NCI-H345 treated with DMSO at 0.1 percent for 48 hours (cell line): ENCODE results near the gene WAS.
"Not testable (repeated sequence)": the region's sequence is repeated elsewhere in the genome, so short reads cannot be mapped to it uniquely, and the experiment has no call there.

Experiments
- DNase-seq: peaks from one replicate; lab custom pipeline; 2025; ENCODE audit not compliant: unreplicated experiment; lab: John Stamatoyannopoulos, UW

Gene WAS

DNA sequence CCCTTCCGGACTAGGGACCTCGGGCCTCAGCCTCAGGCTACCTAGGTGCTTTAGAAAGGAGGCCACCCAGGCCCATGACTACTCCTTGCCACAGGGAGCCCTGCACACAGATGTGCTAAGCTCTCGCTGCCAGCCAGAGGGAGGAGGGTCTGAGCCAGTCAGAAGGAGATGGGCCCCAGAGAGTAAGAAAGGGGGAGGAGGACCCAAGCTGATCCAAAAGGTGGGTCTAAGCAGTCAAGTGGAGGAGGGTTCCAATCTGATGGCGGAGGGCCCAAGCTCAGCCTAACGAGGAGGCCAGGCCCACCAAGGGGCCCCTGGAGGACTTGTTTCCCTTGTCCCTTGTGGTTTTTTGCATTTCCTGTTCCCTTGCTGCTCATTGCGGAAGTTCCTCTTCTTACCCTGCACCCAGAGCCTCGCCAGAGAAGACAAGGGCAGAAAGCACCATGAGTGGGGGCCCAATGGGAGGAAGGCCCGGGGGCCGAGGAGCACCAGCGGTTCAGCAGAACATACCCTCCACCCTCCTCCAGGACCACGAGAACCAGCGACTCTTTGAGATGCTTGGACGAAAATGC lies at the start of gene WAS:
Gene WAS, plus strand, starts transcription at position 389 of the 572 bp plus-strand sequence. Its CDS starts 55 bp downstream, at position 444.
- DNase-seq = no peak

DNA sequence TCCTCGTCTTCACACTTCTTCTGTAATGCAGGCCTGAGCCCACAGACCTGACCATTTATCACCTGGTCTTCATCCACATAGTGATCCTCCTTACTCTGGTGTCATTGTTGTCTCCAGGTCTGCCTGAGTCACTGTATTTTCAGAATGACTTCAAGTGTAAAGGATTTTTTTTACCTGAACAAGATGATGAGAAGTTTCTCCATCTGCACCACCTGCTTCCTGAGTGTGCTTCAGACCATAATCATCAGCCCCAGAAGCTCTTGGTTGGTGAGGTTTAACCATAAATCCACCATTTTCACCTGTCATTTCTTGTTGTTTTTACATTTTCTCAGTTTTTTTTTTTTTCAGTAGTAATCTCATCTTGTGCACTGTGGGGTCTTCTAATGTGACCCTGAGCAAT lies 47.3 kb upstream of the WAS start:
- no peak for DNase-seq

DNA sequence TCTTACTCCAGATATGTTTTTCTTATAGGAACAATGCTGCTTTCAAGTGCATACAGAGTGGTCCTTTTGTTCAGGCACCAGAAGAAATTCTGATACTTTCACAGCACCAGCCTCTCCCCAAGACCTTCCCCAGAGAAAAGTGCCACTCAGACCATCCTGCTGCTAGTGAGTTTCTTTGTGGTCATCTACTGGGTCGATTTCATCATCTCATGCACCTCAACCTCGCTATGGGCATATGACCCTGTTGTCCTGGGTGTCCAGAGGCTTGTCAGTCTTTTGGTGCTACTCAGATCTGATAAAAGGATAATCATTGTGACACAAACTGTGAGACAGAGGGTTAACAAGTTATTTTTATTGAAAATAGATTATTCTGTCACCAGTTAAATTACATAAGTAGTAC lies 46.8 kb upstream of the WAS start:
- no peak for DNase-seq

DNA sequence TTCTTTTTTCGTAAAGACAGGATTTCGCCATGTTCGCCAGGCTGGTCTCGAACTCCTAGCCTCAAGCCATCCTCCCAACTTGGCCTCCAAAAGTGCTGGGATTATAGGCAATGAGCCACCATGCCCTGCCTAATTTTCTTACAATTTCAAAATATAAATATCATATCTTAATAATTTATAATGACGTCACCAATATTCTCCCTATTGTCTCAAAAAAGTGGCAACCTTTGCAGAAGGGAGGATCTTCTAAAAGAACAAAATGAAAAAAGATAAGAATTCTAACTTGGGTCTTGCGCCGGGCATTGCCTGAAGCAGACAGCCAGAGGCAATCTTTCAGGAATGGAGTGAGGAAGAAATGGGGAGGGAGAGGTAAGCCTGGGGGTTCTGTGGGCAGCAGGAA lies 37.9 kb upstream of the WAS start:
- no peak for DNase-seq

DNA sequence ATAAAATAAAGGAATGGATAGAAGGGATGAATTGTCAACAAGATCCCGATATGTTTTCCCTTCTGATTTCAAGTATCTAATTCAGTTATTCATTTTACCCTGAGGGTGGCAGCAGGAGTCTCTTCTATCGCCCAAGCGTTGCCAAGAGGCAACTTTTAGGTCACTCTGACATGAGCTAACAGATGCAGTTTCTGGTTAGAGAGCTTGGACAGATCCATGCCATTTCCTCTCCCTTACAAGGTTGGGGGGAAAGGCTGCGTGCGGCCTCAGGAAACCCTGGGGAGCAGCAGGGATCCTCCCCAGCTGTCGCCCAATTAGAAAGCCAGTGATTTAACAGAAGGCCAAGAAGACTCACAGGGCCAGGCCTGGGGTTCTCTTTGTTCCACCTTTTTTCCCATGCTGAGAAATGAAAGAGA lies 35.3 kb upstream of the WAS start:
- DNase-seq = peak; percentile 10

- no peak for DNase-seq
These were observed 34.5 kb upstream of the WAS start for GRCh38 chrX:48649102-48649501.

- not testable (repeated sequence) for DNase-seq
These were observed 31.5 kb upstream of the WAS start for GRCh38 chrX:48652055-48652579.

GRCh38 chrX:48654746-48655145 lies 28.9 kb upstream of the WAS start:
- DNase-seq = not testable (repeated sequence)

GRCh38 chrX:48659686-48660085 lies 23.9 kb upstream of the WAS start:
- DNase-seq = not testable (repeated sequence)

- no peak for DNase-seq
These were observed 20.4 kb upstream of the WAS start for GRCh38 chrX:48663241-48663640.

DNA sequence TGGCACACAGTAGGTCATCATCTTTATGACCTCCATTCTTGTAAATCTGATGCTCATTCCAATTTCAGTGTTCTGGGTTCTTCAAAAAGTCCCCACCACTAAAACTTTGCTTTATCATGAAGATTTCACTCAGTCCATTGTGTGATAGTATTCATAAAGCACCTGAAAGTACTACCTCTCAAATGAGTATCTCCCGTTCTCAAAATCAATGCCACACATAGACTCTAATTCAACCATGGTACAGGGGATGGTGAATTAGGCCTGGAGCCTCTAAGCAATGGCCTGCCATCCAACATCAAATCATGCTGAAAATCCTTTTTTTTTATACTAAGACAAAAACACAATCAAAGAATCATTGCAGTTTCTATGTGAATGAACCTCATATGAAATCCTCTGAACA lies 19.4 kb upstream of the WAS start:
- DNase-seq = no peak

DNA sequence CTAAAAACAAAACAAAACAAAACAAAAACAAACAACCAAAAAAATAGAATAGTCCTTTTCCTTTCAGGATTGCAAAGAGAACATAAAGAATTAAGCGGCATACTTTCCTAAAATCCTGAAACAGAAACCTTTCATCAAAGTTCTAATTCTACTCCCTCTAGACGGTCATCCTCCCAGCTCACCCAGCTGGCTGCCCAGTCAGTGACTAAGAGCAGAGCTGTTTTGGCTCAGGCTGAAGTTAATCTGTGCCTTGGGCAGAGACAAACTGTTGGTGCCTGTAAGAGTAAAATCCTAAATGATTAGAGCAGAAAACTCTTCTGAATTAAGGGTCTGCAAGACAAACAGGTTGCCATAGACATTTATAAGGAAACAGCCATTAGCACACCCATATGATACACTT lies 17.6 kb upstream of the WAS start:
- no peak for DNase-seq

- DNase-seq = no peak
These were observed 16.9 kb upstream of the WAS start for GRCh38 chrX:48666649-48667048.

DNA sequence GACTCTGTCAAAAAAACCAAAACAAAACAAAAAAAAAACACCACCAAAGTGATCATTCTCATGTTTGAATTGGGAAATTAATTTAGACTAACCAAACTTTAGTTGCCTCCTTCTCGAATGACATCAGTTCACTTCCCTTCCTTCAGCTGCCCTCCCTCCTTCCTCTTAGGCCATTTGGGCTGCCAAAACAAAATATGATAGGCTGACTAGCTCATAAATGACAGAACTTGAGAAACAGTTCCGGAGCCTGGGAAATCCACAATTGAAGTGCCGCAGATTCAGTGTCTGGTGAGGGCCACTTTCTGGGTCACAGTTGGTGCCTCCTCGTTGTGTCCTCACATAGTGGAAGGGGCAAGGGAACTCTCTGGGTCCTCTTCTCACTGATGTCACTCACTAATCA lies 16.1 kb upstream of the WAS start:
- DNase-seq = no peak

DNA sequence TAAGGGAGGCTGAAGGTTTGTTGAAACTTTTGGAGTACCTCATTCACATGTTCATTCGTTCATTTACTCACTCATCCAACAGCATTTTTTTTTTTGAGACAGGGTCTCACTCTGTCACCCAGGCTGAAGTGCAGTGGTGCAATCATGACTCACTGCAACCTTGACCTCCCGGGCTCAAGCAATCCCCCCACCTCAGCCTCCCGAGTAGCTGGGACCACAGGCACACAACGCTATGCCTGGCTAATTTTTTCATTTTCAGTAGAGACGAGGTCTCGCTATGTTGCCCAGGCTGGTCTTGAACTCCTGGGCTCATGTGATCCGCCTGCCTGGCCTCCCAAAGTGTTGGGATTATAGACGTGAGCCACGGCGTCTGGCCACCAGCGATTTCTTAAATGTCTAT lies 15.4 kb upstream of the WAS start:
- DNase-seq = not testable (repeated sequence)

DNA sequence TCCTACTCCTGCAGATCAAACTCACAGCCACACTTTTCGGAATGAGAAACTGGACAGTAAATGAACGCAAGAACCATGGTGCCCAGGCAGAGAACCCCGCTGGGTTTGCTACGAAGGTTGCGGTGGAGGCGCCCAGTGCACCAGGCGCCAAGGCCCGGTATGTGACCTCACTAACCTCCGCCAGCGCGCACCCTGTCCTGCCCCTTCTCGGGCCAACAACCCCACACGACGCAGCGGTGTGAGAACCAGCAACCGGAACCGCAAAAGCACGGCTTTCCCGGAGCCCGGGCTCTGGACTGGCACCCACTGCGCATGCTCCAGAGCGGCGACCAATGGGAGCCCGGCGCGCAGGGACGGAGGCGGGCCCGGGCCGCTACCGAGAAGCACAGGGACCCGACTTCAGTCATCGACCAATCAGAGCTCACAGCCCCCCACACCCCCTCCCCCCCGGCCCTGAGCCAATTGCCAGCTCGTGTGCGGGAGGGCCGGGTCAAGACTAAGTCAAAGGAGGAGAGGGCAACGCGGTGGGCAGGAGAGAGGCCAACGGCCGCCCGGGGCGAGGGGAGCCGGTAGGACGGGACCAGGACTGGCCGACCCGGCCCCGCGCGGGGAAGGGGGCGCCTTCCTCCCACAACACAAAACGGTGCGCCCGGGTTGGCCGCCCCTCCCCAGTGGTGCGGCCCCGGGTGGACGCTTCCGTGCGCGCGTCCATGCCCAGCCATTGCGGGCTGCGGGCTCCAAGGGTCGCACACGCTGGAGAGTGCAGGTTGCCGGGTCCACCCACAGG lies 7.3 kb upstream of the WAS start:
- DNase-seq = peak; percentile 76

- DNase-seq = no peak
These were observed 6.7 kb upstream of the WAS start for GRCh38 chrX:48676893-48677270.

- DNase-seq = no peak
These were observed 6.1 kb upstream of the WAS start for GRCh38 chrX:48677516-48677915.

DNA sequence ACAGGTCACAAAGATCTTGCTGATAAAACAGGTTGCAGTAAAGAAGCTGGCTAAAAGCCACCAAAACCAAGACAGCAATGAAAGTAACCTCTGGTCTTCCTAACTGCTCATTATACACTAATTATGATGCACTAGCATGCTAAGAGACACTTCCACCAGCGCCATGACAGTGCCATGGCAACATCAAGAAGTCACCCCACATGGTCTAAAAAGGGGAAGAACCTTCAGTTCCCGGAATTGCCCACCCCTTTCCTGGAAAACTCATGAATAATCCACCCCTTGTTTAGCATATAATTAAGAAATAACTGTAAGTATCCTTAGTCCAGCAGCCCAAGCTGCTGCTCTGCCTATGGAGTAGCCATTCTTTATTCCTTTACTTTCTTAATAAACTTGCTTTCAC lies 3.1 kb upstream of the WAS start:
- not testable (repeated sequence) for DNase-seq

DNA sequence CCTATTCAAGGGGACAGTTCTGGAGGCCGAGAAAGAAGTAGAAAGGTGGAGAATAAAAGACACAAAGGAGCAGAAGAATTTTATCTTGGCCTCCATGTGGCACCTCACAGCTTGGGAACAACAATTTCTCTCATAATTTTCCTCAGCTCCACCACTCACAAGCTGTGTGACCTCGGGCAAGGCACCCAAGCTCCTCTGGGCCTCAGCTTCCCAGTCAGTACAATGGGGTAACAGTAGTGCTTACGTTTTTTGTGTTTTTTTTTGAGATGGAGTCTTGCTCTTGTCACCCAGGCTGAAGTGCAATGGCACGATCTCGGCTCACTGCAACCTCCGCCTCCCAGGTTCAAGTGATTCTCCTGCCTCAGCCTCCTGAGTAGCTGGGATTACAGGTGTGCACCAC lies 2.7 kb upstream of the WAS start:
- not testable (repeated sequence) for DNase-seq

DNA sequence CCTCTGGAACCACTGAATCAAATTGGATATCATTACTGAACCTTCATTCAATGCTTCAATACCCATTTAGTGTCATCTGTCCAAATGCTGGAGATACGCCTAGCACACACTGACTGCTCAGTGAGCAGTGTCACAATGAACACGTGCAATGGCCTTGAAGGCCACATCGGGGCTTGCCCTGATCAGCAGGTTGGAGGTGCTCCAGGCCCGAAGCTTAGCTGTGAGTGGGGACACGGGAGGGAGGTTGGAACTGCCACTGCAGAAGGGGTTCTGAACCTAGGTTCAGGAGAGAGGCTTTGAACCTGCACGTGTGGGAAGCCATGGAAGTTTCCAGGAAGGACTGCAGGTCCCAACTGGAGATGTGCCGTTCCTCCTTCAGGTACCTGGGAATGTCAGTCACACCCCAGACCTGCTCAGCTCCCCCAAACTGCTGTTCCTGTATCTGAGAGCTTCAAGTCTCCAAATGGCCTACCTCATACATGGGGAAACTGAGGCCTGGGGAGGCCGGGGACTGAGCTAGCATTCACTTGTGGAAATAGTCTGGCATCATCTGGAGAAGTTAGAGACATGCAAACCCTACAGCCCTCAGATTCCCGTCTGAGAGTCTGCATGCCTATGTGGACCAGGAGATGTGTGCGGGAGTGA lies 1.9 kb upstream of the WAS start:
- DNase-seq = no peak

GRCh38 chrX:48682795-48683194 lies 804 bp upstream of the WAS start:
- not testable (repeated sequence) for DNase-seq
